HepG2 (cell line): Measurements from ENCODE around the gene SH2D3A.

Experiments used
- CTCF ChIP-seq: sonication (generic); formaldehyde crosslinking; IDR thresholded peaks from 2 replicates; pipeline ENCODE4 v1.5.0; 2020; ENCODE audit warnings: mild to moderate bottlenecking, missing genetic modification reagents, moderate library complexity
- DZIP1 ChIP-seq: sonication (generic); formaldehyde crosslinking; IDR thresholded peaks from 2 replicates; pipeline ENCODE4 v1.5.0; 2020; ENCODE audit warnings: mild to moderate bottlenecking, missing genetic modification reagents
- KDM5A ChIP-seq: fragments of 200-600 bp; sonication (generic); IDR thresholded peaks from 2 replicates; pipeline ENCODE4 v1.7.0; 2018; ENCODE audit warnings: antibody characterized with exemption, mild to moderate bottlenecking, low read length, borderline replicate concordance
- REST ChIP-seq, 2 experiments: IDR thresholded peaks; 2 replicates each; pipeline ENCODE4 v1.6.1; 2011 to 2012; ENCODE audit warnings: low read length in 2 of 2, borderline replicate concordance in 1 of 2, low read depth in 1 of 2, mild to moderate bottlenecking in 1 of 2, moderate library complexity in 1 of 2
- ZNF326 ChIP-seq: sonication (generic); formaldehyde crosslinking; IDR thresholded peaks from 2 replicates; pipeline ENCODE4 v1.4.0; 2020; ENCODE audit warnings: missing genetic modification reagents, borderline replicate concordance

- TF ChIP-seq ZNF326 (no peak), DZIP1 (no peak), CTCF (no peak), REST (IDR thresholded peaks at IDR 0.05; ENCODE audit: borderline replicate concordance in 1 of 2, low read depth in 1 of 2, low read length in 2 of 2) (no peak), KDM5A (no peak)
Measured at GRCh38 chr19:6813659-6814058, 46.4 kb upstream of the SH2D3A start.
